ENCODE measurements around the gene AMMECR1. TPM values are rescaled to one million over a fixed set of nuclear protein-coding genes. Genes with fewer than 3 reads are reported as not detected.
"Not testable (repeated sequence)": the region's sequence is repeated elsewhere in the genome, so short reads cannot be mapped to it uniquely, and the experiment has no call there.

Gene AMMECR1
- total and polyA plus RNA-seq, 7 donors: 0.69 to 2.4 (median 1.2) TPM

DNA sequence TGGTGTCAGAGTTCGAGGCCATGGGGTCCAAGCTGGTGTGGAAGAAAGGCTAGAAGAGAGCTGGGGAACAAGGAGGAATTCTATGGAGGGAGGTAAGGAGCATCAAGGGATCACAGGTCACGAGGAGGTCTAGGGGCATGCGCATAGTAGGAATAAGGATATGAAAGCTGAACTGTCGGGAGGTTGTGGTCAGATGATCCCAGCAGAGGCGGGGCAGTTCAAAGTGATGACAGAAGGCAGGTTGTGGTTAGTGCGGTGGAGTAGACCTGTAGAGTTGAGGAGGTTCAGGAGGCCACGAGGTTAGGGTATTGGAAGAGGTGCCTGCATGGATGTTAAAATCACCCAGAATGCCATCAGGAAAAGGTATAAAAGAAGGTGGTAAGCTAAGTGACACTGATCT is 158.7 kb downstream of the AMMECR1 start:
- TF ChIP-seq, protein P1, sequence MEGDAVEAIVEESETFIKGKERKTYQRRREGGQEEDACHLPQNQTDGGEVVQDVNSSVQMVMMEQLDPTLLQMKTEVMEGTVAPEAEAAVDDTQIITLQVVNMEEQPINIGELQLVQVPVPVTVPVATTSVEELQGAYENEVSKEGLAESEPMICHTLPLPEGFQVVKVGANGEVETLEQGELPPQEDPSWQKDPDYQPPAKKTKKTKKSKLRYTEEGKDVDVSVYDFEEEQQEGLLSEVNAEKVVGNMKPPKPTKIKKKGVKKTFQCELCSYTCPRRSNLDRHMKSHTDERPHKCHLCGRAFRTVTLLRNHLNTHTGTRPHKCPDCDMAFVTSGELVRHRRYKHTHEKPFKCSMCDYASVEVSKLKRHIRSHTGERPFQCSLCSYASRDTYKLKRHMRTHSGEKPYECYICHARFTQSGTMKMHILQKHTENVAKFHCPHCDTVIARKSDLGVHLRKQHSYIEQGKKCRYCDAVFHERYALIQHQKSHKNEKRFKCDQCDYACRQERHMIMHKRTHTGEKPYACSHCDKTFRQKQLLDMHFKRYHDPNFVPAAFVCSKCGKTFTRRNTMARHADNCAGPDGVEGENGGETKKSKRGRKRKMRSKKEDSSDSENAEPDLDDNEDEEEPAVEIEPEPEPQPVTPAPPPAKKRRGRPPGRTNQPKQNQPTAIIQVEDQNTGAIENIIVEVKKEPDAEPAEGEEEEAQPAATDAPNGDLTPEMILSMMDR (IDR thresholded peaks at IDR 0.05): no peak
- 62 to 93% (median 69%) methylated on average over 7 of the region's 7 CpGs for WGBS, 3 donors
- Histone ChIP-seq H3K4me3 (no peak overlapping the region), H3K27ac (peak overlapping the region; percentile 6), H3K9me3 (no peaks in the 10 kb centered on the region), H3K36me3 (ENCODE audit: insufficient read depth in 1 of 2, low read depth in 1 of 2) (no peaks in the 10 kb centered on the region), H3K27me3 (ENCODE audit: insufficient read depth in 3 of 3, low read length in 2 of 3) (peaks cover 0 to 11% (median 0%) of the 10 kb centered on the region in 3 donors), H3K4me1 (peaks cover 4% of the 10 kb centered on the region)
- DNase-seq (no peak), ATAC-seq (no peak)
- intact Hi-C loops (cut with DNase I): loop anchor here in 1 of 2 donors (5.0 kb wide), 1 partner anchor 248 kb away; no protein-coding TSS in a partner anchor

DNA sequence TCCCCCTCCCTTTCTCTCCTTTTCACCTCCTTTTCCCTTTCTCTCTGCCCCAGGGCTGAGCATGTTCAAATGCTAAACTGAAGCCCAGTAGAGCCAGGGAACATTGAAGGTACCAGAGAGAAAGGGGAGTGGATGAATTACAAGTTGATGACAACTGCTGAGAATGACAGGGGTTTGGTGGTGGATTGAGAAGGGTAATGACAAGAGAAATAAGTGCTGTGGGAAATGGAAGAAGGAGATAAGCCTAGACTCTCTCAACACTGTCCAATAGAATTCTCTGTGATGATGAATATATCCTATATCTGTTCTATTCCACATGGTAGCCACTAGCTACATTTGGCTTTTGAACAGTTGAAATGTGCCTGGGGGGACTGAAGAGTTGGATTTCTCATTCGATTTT is 160.4 kb downstream of the AMMECR1 start:
- no peak overlapping the region for H3K27ac ChIP-seq
- no peaks in the 10 kb centered on the region for H3K36me3 ChIP-seq (ENCODE audit: insufficient read depth in 1 of 2, low read depth in 1 of 2)
- no peak for DNase-seq
- peaks cover 0 to 19% (median 0%) of the 10 kb centered on the region in 3 donors for H3K27me3 ChIP-seq (ENCODE audit: insufficient read depth in 3 of 3, low read length in 2 of 3)
- H3K4me3 ChIP-seq: no peak overlapping the region
- H3K9me3 ChIP-seq: no peaks in the 10 kb centered on the region
- 58 to 100% (median 88%) methylated on average over 1 of the region's 1 CpG for WGBS, 3 donors
- peaks cover 4% of the 10 kb centered on the region for H3K4me1 ChIP-seq
- TF ChIP-seq, protein P1 (IDR thresholded peaks at IDR 0.05): no peak
- no peak for ATAC-seq
- intact Hi-C loops (cut with DNase I): loop anchor here in 1 of 2 donors (5.0 kb wide), 1 partner anchor 250 kb away; no protein-coding TSS in a partner anchor

DNA sequence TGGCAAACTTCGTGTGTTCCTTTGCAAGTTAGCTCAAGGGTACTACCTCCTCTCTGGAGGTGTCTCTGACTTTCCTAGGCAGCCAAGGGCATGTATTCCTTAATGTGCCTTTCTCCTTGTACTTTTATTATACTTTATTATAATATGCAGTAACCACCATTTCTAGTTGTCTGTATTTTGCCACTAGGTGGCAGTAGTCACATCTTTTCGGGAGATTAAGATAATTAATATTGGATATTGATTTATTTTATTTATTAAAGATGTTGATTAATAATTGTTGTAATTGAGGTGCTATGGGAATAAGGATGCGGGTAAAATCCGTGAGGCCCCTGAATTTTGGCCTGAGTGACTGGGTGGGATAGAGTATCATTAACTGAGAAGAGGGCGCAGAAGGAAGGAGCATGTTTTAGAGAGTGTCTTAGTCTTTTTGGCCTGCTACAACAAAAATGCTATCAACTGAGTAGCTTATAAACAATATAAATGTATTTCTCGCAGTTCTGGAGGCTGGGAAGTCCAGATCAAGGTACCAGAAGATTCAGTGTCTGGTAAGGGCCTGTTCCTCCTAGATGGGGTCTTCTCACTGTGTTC is 161.6 kb downstream of the AMMECR1 start:
- no peak overlapping the region for H3K4me3 ChIP-seq
- intact Hi-C loops (cut with DNase I): loop anchor here in 1 of 2 donors (5.0 kb wide), 1 partner anchor 251 kb away; no protein-coding TSS in a partner anchor
- peaks cover 4% of the 10 kb centered on the region for H3K4me1 ChIP-seq
- no peaks in the 10 kb centered on the region for H3K9me3 ChIP-seq
- 61 to 92% (median 87%) methylated on average over 6 of the region's 6 CpGs for WGBS, 3 donors
- TF ChIP-seq, protein P1 (IDR thresholded peaks at IDR 0.05): peak; percentile 44
- ATAC-seq (no peak), DNase-seq (no peak)
- no peaks in the 10 kb centered on the region for H3K36me3 ChIP-seq (ENCODE audit: insufficient read depth in 1 of 2, low read depth in 1 of 2)
- H3K27ac ChIP-seq: no peak overlapping the region
- H3K27me3 ChIP-seq (ENCODE audit: insufficient read depth in 3 of 3, low read length in 2 of 3): peaks cover 0 to 19% (median 0%) of the 10 kb centered on the region in 3 donors

DNA sequence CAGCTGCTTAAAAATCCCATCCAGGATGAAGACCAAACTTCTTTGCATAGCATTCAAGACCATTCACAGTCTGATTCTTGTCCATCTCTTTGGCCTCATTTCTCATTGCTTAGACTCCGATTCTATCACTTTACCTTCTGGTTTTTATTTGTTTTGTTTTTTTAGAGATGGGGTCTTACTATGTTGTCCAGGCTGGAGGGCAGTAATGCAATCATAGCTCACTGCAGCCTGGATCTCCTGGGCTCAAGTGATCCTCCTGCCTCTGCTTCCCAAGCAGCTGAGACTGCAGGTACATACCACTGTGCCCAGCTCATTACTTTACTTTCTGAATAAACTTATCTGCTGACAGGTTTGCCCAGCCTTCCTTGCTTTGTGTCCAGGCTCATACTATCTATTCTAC is 162.1 kb downstream of the AMMECR1 start:
- Histone ChIP-seq H3K9me3 (no peaks in the 10 kb centered on the region), H3K36me3 (ENCODE audit: insufficient read depth in 1 of 2, low read depth in 1 of 2) (no peaks in the 10 kb centered on the region), H3K27me3 (ENCODE audit: insufficient read depth in 3 of 3, low read length in 2 of 3) (peaks cover 0 to 19% (median 0%) of the 10 kb centered on the region in 3 donors), H3K27ac (no peak overlapping the region), H3K4me1 (peaks cover under 1% of the 10 kb centered on the region), H3K4me3 (no peak overlapping the region)
- ATAC-seq: no peak
- 46 to 100% (median 93%) methylated on average over 1 of the region's 1 CpG for WGBS, 3 donors
- TF ChIP-seq, protein P1 (IDR thresholded peaks at IDR 0.05): no peak
- DNase-seq: no peak
- intact Hi-C loops (cut with DNase I): loop anchor here in 1 of 2 donors (5.0 kb wide), 1 partner anchor 252 kb away; no protein-coding TSS in a partner anchor

DNA sequence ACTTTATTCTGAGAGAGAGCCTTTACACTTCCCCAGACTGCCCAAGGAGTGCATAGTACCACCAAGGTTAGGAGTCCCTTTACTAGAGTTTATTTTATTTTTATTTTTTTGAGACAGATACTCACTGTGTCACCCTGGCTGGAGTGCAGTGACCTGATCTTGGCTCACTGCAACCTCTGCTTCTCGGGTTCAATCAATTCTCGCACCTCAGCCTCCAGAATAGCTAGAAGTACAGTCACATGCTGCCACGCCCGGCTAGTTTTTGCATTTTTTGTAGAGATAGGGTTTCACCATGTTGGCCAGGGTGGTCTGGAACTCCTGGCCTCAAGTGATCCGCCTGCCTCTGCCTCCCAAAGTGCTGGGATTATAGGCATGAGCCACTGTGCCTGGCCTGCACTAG is 163.6 kb downstream of the AMMECR1 start:
- H3K4me3 ChIP-seq; H3K9me3 ChIP-seq; H3K36me3 ChIP-seq (ENCODE audit: insufficient read depth in 1 of 2, low read depth in 1 of 2); intact Hi-C loops (cut with DNase I); H3K4me1 ChIP-seq; DNase-seq; H3K27ac ChIP-seq: not testable (repeated sequence)
- peaks cover 0 to 19% (median 0%) of the 10 kb centered on the region in 3 donors for H3K27me3 ChIP-seq (ENCODE audit: insufficient read depth in 3 of 3, low read length in 2 of 3)
- 36 to 44% (median 38%) methylated on average over 5 of the region's 5 CpGs for WGBS, 3 donors
- ATAC-seq: peak in 2 of 4 donors; percentile 37 to 60

All from psoas muscle (tissue), 8 donors.